GM23338 (cell line): ENCODE results near the gene MKRN2. TPM values are rescaled to one million over a fixed set of nuclear protein-coding genes. Genes with fewer than 3 reads are reported as not detected.

Experiments used
- ATAC-seq: fragments of 200-7000 bp; cut with Tn5 transposase; 3 replicates; pipeline ENCODE4 v1.9.1; 2020
- DNase-seq: peaks from one replicate; pipeline ENCODE4 v3.0.0-alpha.2; 2015; ENCODE audit warnings: low spot score
- H2AFZ ChIP-seq: fragments of 200-600 bp; sonication (generic); 2 replicates; pipeline ENCODE4 v1.8.0; 2016; ENCODE audit warnings: antibody characterized with exemption, mild to moderate bottlenecking, moderate library complexity
- H3F3A ChIP-seq: fragments of 200-600 bp; sonication (generic); replicated peaks from 2 replicates; pipeline ENCODE4 v1.8.0; 2017; ENCODE audit warnings: antibody characterized with exemption, mixed run types, low read depth
- H3K27ac ChIP-seq: fragments of 200-600 bp; sonication (generic); 2 replicates; pipeline ENCODE4 v1.6.1; 2016; ENCODE audit warnings: low read depth
- H3K27me3 ChIP-seq: fragments of 200-600 bp; sonication (generic); 2 replicates; pipeline ENCODE4 v1.8.0; 2016; ENCODE audit warnings: mild to moderate bottlenecking, mixed run types, moderate library complexity; ENCODE audit not compliant: insufficient read depth
- H3K36me3 ChIP-seq: fragments of 200-600 bp; sonication (generic); 2 replicates; pipeline ENCODE4 v1.8.0; 2016; ENCODE audit warnings: mild to moderate bottlenecking; ENCODE audit not compliant: insufficient read depth
- H3K4me1 ChIP-seq: fragments of 200-600 bp; sonication (generic); 2 replicates; pipeline ENCODE4 v1.8.0; 2016; ENCODE audit warnings: mild to moderate bottlenecking, moderate library complexity; ENCODE audit not compliant: insufficient read depth
- H3K4me2 ChIP-seq: fragments of 200-600 bp; sonication (generic); 2 replicates; pipeline ENCODE4 v1.7.1; 2017; ENCODE audit warnings: mixed run types
- H3K4me3 ChIP-seq: fragments of 200-600 bp; sonication (generic); 2 replicates; pipeline ENCODE4 v1.6.1; 2016; ENCODE audit warnings: mixed run types
- H3K79me2 ChIP-seq: fragments of 200-600 bp; sonication (generic); replicated peaks from 2 replicates; pipeline ENCODE4 v1.8.0; 2017; ENCODE audit warnings: mild to moderate bottlenecking; ENCODE audit not compliant: insufficient read depth
- H3K9me2 ChIP-seq: fragments of 200-600 bp; sonication (generic); 2 replicates; pipeline ENCODE4 v1.8.0; 2017; ENCODE audit not compliant: insufficient read depth
- H4K20me1 ChIP-seq: fragments of 200-600 bp; sonication (generic); replicated peaks from 2 replicates; pipeline ENCODE4 v1.8.0; 2017; ENCODE audit warnings: mild to moderate bottlenecking; ENCODE audit not compliant: insufficient read depth
- H3K27ac Mint-ChIP-seq: 2 replicates; pipeline ENCODE4 v1.8.0; 2020; ENCODE audit warnings: inconsistent platforms, mild to moderate bottlenecking, moderate library complexity, mixed read lengths
- H3K27me3 Mint-ChIP-seq: 3 replicates; pipeline ENCODE4 v1.8.0; 2022; ENCODE audit warnings: low read depth, mild to moderate bottlenecking, moderate library complexity, mixed read lengths, inconsistent platforms; ENCODE audit not compliant: insufficient read depth, poor library complexity
- H3K36me3 Mint-ChIP-seq: 3 replicates; pipeline ENCODE4 v1.8.0; 2021; ENCODE audit warnings: low read depth, mild to moderate bottlenecking, inconsistent platforms, moderate library complexity, mixed read lengths
- H3K4me1 Mint-ChIP-seq: 3 replicates; pipeline ENCODE4 v1.8.0; 2020; ENCODE audit warnings: mild to moderate bottlenecking, inconsistent platforms, mixed read lengths
- H3K4me3 Mint-ChIP-seq: 3 replicates; pipeline ENCODE4 v1.8.0; 2021; ENCODE audit warnings: moderate library complexity, mild to moderate bottlenecking, inconsistent platforms, mixed read lengths
- H3K9me3 Mint-ChIP-seq: 3 replicates; pipeline ENCODE4 v1.8.0; 2020; ENCODE audit warnings: moderate library complexity, mild to moderate bottlenecking, inconsistent platforms, mixed read lengths
- EZH2 ChIP-seq: fragments of 200-600 bp; sonication (generic); IDR thresholded peaks from one replicate; pipeline ENCODE4 v1.8.0; 2017; ENCODE audit warnings: antibody characterized with exemption, mild to moderate bottlenecking, low read depth; ENCODE audit not compliant: unreplicated experiment
- JUNB ChIP-seq: IDR thresholded peaks from one replicate; pipeline ENCODE4 v1.6.1; 2016; ENCODE audit warnings: antibody characterized with exemption; ENCODE audit not compliant: unreplicated experiment
- NANOG ChIP-seq: IDR thresholded peaks from 2 replicates; pipeline ENCODE4 v1.6.1; 2016; ENCODE audit warnings: antibody characterized with exemption, borderline replicate concordance
- REST ChIP-seq: IDR thresholded peaks from one replicate; pipeline ENCODE4 v1.6.1; 2018; ENCODE audit warnings: antibody characterized with exemption; ENCODE audit not compliant: unreplicated experiment
- polyA plus RNA-seq: library from polyadenylated mRNA; unstranded; fragments of >200 nt; fragmentation: Nextera tagmentation; extraction: Ambion mirVana; gene quantifications from 2 replicates; pipeline ENCODE4 v1.2.1, GENCODE V29; 2016
- total RNA-seq: library from RNA; depleted of rRNA; stranded (reverse); fragments of >200 nt; shearing (Covaris generic); gene quantifications from 2 replicates; pipeline ENCODE4 v1.2.3, GENCODE V29; 2014
- TF ChIP-seq, protein P1 (sequence below), 2 experiments: fragments of 200-600 bp in 1 of 2; sonication (generic) in 1 of 2; conservative IDR thresholded peaks; 2 replicates each; pipeline versions ENCODE4 v1.5.1 to v1.6.1; 2016 to 2017; ENCODE audit warnings: antibody characterized with exemption in 2 of 2, low read depth in 2 of 2, mild to moderate bottlenecking in 2 of 2, moderate library complexity in 1 of 2
- TF ChIP-seq, protein P2 (sequence below): IDR thresholded peaks from 2 replicates; pipeline ENCODE4 v1.6.1; 2016; ENCODE audit warnings: antibody characterized with exemption

The MKRN2 gene
- total and polyA plus RNA-seq, 2 experiments from 2014 or later, result 11.4 to 24.6 TPM

GRCh38 chr3:12601072-12601471 is 44.2 kb downstream of the MKRN2 start:
- Histone ChIP-seq H3K4me1 (no peaks in the 10 kb centered on the region), H3K79me2 (peaks cover 4% of the 10 kb centered on the region; the same call in 1 of the 2 replicates), H3K4me2 (no peak overlapping the region), H3K9me2 (no peaks in the 10 kb centered on the region), H3F3A (no peaks in the 10 kb centered on the region), H3K4me3 (no peak overlapping the region), H3K27me3 (no peaks in the 10 kb centered on the region), H3K27ac (no peak overlapping the region), H2AFZ (no peak overlapping the region), H4K20me1 (peaks cover 8% of the 10 kb centered on the region), H3K36me3 (peaks cover 43% of the 10 kb centered on the region)
- Mint-ChIP-seq H3K4me1 (no peaks in the 10 kb centered on the region), H3K27ac (no peak overlapping the region), H3K27me3 (no peaks in the 10 kb centered on the region), H3K9me3 (no peaks in the 10 kb centered on the region), H3K36me3 (peaks cover 70% of the 10 kb centered on the region), H3K4me3 (no peak overlapping the region)
- TF ChIP-seq, protein P1, sequence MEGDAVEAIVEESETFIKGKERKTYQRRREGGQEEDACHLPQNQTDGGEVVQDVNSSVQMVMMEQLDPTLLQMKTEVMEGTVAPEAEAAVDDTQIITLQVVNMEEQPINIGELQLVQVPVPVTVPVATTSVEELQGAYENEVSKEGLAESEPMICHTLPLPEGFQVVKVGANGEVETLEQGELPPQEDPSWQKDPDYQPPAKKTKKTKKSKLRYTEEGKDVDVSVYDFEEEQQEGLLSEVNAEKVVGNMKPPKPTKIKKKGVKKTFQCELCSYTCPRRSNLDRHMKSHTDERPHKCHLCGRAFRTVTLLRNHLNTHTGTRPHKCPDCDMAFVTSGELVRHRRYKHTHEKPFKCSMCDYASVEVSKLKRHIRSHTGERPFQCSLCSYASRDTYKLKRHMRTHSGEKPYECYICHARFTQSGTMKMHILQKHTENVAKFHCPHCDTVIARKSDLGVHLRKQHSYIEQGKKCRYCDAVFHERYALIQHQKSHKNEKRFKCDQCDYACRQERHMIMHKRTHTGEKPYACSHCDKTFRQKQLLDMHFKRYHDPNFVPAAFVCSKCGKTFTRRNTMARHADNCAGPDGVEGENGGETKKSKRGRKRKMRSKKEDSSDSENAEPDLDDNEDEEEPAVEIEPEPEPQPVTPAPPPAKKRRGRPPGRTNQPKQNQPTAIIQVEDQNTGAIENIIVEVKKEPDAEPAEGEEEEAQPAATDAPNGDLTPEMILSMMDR (conservative IDR thresholded peaks at IDR 0.05; ENCODE audit: low read depth in 2 of 2), result peak; percentile 18 to 29; a peak in 2 of 4 replicates
- TF ChIP-seq JUNB, result no peak
- no peak for DNase-seq
- no peak for ATAC-seq

GRCh38 chr3:12603969-12604368 is 47.1 kb downstream of the MKRN2 start:
- no peaks in the 10 kb centered on the region for H3K27me3 ChIP-seq
- no peak for DNase-seq
- H3K4me1 ChIP-seq, result no peaks in the 10 kb centered on the region
- H3K4me3 ChIP-seq, result no peak overlapping the region
- no peaks in the 10 kb centered on the region for H3K9me2 ChIP-seq
- no peak overlapping the region for H3K27ac ChIP-seq
- Mint-ChIP-seq H3K9me3 (no peaks in the 10 kb centered on the region), H3K27ac (no peak overlapping the region), H3K36me3 (peaks cover 69% of the 10 kb centered on the region), H3K27me3 (no peaks in the 10 kb centered on the region), H3K4me3 (no peak overlapping the region), H3K4me1 (no peaks in the 10 kb centered on the region)
- TF ChIP-seq JUNB (no peak), REST (peak; percentile 70), EZH2 (no peak), NANOG (no peak)
- TF ChIP-seq, protein P2, sequence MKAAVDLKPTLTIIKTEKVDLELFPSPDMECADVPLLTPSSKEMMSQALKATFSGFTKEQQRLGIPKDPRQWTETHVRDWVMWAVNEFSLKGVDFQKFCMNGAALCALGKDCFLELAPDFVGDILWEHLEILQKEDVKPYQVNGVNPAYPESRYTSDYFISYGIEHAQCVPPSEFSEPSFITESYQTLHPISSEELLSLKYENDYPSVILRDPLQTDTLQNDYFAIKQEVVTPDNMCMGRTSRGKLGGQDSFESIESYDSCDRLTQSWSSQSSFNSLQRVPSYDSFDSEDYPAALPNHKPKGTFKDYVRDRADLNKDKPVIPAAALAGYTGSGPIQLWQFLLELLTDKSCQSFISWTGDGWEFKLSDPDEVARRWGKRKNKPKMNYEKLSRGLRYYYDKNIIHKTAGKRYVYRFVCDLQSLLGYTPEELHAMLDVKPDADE, result no peak
- H2AFZ ChIP-seq, result no peak overlapping the region
- H3K4me2 ChIP-seq, result no peak overlapping the region
- H4K20me1 ChIP-seq, result peaks cover 15% of the 10 kb centered on the region
- ATAC-seq, result peak; percentile 28; the same call in 1 of the 3 replicates
- peaks cover 11% of the 10 kb centered on the region; the same call in 1 of the 2 replicates for H3K79me2 ChIP-seq
- H3K36me3 ChIP-seq, result peaks cover 47% of the 10 kb centered on the region
- H3F3A ChIP-seq, result no peaks in the 10 kb centered on the region; the same call in 1 of the 2 replicates
